Stomach (tissue), 9 donors: ENCODE data around the gene INTS12. TPM values are rescaled to one million over a fixed set of nuclear protein-coding genes. Genes with fewer than 3 reads are reported as not detected.

Source experiments
- DNase-seq, 2 donors: peaks; one replicate each; pipeline versions ENCODE4 v3.0.0 to v3.0.0-alpha.2; 2013 to 2019
- H3K27ac ChIP-seq, 5 donors: fragments of 200-600 bp in 4 of 5; sonication (generic) in 4 of 5; one replicate each; pipeline ENCODE4 v1.5.1; 2013 to 2019; ENCODE audit warnings: mild to moderate bottlenecking in 1 of 5, moderate library complexity in 1 of 5
- H3K27me3 ChIP-seq, 3 donors: fragments of 200-600 bp; sonication (generic); one replicate each; pipeline ENCODE4 v1.5.1; 2017 to 2019; ENCODE audit warnings: mixed run types in 1 of 3
- H3K36me3 ChIP-seq, 4 donors: fragments of 200-600 bp; sonication (generic); 1 replicate in 3 of 4; 2 replicates in 1 of 4; pipeline ENCODE4 v1.5.1; 2016 to 2019
- H3K4me1 ChIP-seq, 4 donors: fragments of 200-600 bp; sonication (generic); one replicate each; pipeline ENCODE4 v1.5.1; 2016 to 2019
- H3K4me3 ChIP-seq, 4 donors: fragments of 200-600 bp; sonication (generic) in 3 of 4; one replicate each; pipeline ENCODE4 v1.5.1; 2016 to 2019; ENCODE audit warnings: mild to moderate bottlenecking in 1 of 4
- H3K9me3 ChIP-seq, 4 donors: fragments of 200-600 bp; sonication (generic); one replicate each; pipeline ENCODE4 v1.5.1; 2016 to 2019
- CTCF ChIP-seq, 7 experiments: fragments of 450-650 bp in 4 of 7; fragments of 200-600 bp in 3 of 7; sonication (generic) in 3 of 7; IDR thresholded peaks; one replicate each; pipeline ENCODE4 v1.5.1; 2016 to 2019; ENCODE audit warnings: antibody characterized with exemption in 7 of 7, control low read depth in 2 of 7, mild to moderate bottlenecking in 1 of 7
- EP300 ChIP-seq: sonication (generic); formaldehyde crosslinking; IDR thresholded peaks from one replicate; pipeline ENCODE4 v1.6.1; 2017; ENCODE audit warnings: antibody characterized with exemption
- POLR2A ChIP-seq, 4 donors: fragments of 450-650 bp; IDR thresholded peaks; one replicate each; pipeline ENCODE4 v1.6.1; 2016; ENCODE audit warnings: antibody characterized with exemption in 4 of 4, control low read depth in 2 of 4, mild to moderate bottlenecking in 1 of 4, moderate library complexity in 1 of 4
- POLR2AphosphoS5 ChIP-seq, 3 donors: sonication (generic); formaldehyde crosslinking; IDR thresholded peaks; one replicate each; pipeline ENCODE4 v1.6.1; 2016; ENCODE audit warnings: antibody characterized with exemption in 3 of 3
- WGBS, 5 donors: extraction: QIAGEN DNeasy Blood & Tissue Kit in 3 of 5; methylation state at CpG; one replicate each; pipeline versions ENCODE4 v1.1.5 to v1.1.7; 2013 to 2018; 5-methylcytosine and 5-hydroxymethylcytosine counted together
- intact Hi-C: fragments of 100-400 bp; cut with DNase I; formaldehyde crosslinking; loops from one replicate; pipeline ENCODE4 v1.15.1; 2023; ENCODE audit warnings: low total_unique reads
- polyA plus RNA-seq, 3 donors: library from polyadenylated mRNA; stranded (reverse); fragments of 200-250 nt; gene quantifications; one replicate each; pipeline ENCODE4 v1.2.3, GENCODE V29; 2013
- total RNA-seq, 5 donors: library from RNA; depleted of rRNA; stranded (reverse); fragments of >200 nt; gene quantifications; one replicate each; pipeline versions ENCODE4 v1.1.0 to v1.2.3, GENCODE V29; 2014 to 2016
- donor health status: healthy with polysubstance abuse.
- donor health status: Bipolar disorder and iron deficiency.
- donor health status: healthy.

The INTS12 gene
- total and polyA plus RNA-seq, 8 donors = 8.7 to 35.7 (median 16.9) TPM

GRCh38 chr4:105719204-105719603 is 10.7 kb upstream of the INTS12 start:
- H3K27me3 ChIP-seq = no peaks in the 10 kb centered on the region
- WGBS, 5 donors = 49 to 80% (median 69%) methylated on average over 2 of the region's 2 CpGs
- intact Hi-C loops = no loop called here
- H3K27ac ChIP-seq = no peak overlapping the region
- peaks cover 0 to 15% (median 10%) of the 10 kb centered on the region in 4 donors for H3K36me3 ChIP-seq
- no peaks in the 10 kb centered on the region for H3K9me3 ChIP-seq
- TF ChIP-seq CTCF (IDR thresholded peaks at IDR 0.05) (no peak), POLR2AphosphoS5 (IDR thresholded peaks at IDR 0.05) (no peak), POLR2A (IDR thresholded peaks at IDR 0.05) (no peak), EP300 (no peak)
- H3K4me3 ChIP-seq = no peak overlapping the region
- H3K4me1 ChIP-seq = peaks cover 0 to 12% (median 4%) of the 10 kb centered on the region in 4 donors
- DNase-seq = peak in 1 of 2 donors; percentile 34

- 44 to 48% (median 47%) methylated on average over 4 of the region's 4 CpGs for WGBS, 5 donors
Observed at GRCh38 chr4:105715692-105716278, 7.3 kb upstream of the INTS12 start.

GRCh38 chr4:105714932-105715331 is 6.4 kb upstream of the INTS12 start:
- TF ChIP-seq POLR2A (IDR thresholded peaks at IDR 0.05) = no peak
- H3K9me3 ChIP-seq = no peaks in the 10 kb centered on the region
- H3K36me3 ChIP-seq = peaks cover 0 to 10% (median 7%) of the 10 kb centered on the region in 4 donors
- H3K27me3 ChIP-seq = no peaks in the 10 kb centered on the region
- H3K4me3 ChIP-seq = no peak overlapping the region
- peaks cover 0 to 32% (median 9%) of the 10 kb centered on the region in 4 donors for H3K4me1 ChIP-seq
- H3K27ac ChIP-seq = no peak overlapping the region
- intact Hi-C loops = no loop called here
- DNase-seq = no peak
- WGBS, 5 donors = 78 to 92% (median 85%) methylated on average over 1 of the region's 1 CpG

More at GRCh38 chr4:105715692-105716278, 7.3 kb upstream of the INTS12 start:
- Histone ChIP-seq H3K27ac (no peak overlapping the region), H3K36me3 (peaks cover 0 to 15% (median 10%) of the 10 kb centered on the region in 4 donors), H3K4me3 (no peak overlapping the region), H3K27me3 (no peaks in the 10 kb centered on the region), H3K4me1 (peaks cover 0 to 25% (median 6%) of the 10 kb centered on the region in 4 donors), H3K9me3 (no peaks in the 10 kb centered on the region)
- peak in 1 of 2 donors; percentile 60 for DNase-seq
- intact Hi-C loops = no loop called here
- TF ChIP-seq EP300 (no peak), CTCF (IDR thresholded peaks at IDR 0.05) (peak in 4 of 7 experiments; percentile 21 to 49 (median 42))

GRCh38 chr4:105714071-105714521 is 5.6 kb upstream of the INTS12 start:
- Histone ChIP-seq H3K27me3 (no peaks in the 10 kb centered on the region), H3K27ac (no peak overlapping the region), H3K9me3 (no peaks in the 10 kb centered on the region), H3K36me3 (peaks cover 0 to 5% (median 2%) of the 10 kb centered on the region in 4 donors), H3K4me3 (no peak overlapping the region), H3K4me1 (peaks cover 4 to 40% (median 16%) of the 10 kb centered on the region in 4 donors)
- TF ChIP-seq POLR2AphosphoS5 (IDR thresholded peaks at IDR 0.05) (no peak), CTCF (IDR thresholded peaks at IDR 0.05) (no peak), EP300 (no peak), POLR2A (IDR thresholded peaks at IDR 0.05) (no peak)
- DNase-seq = no peak
- intact Hi-C loops = no loop called here
- WGBS, 5 donors = 54 to 77% (median 71%) methylated on average over 5 of the region's 5 CpGs

GRCh38 chr4:105712766-105713165 is 4.3 kb upstream of the INTS12 start:
- no peak for TF ChIP-seq EP300
- TF ChIP-seq POLR2AphosphoS5 (IDR thresholded peaks at IDR 0.05) = no peak
- TF ChIP-seq POLR2A (IDR thresholded peaks at IDR 0.05) = no peak
- TF ChIP-seq CTCF (IDR thresholded peaks at IDR 0.05) = no peak
- Histone ChIP-seq H3K27ac (no peak overlapping the region), H3K27me3 (no peaks in the 10 kb centered on the region), H3K4me1 (peaks cover 6 to 44% (median 20%) of the 10 kb centered on the region in 4 donors), H3K36me3 (no peaks in the 10 kb centered on the region), H3K9me3 (no peaks in the 10 kb centered on the region), H3K4me3 (no peak overlapping the region)
- intact Hi-C loops = no loop called here
- no peak for DNase-seq
- WGBS, 5 donors = 74 to 92% (median 80%) methylated on average over 2 of the region's 2 CpGs
